NCI-H2196 treated with DMSO at 0.1 percent for 48 hours (cell line): ENCODE data around the gene LDB2.

Source experiments
- DNase-seq: peaks from one replicate; lab custom pipeline; 2025; ENCODE audit not compliant: unreplicated experiment; lab: John Stamatoyannopoulos, UW

The LDB2 gene

GRCh38 chr4:16508968-16509367, 389.5 kb downstream of the LDB2 start:
- DNase-seq = no peak

GRCh38 chr4:16505726-16506125, 392.7 kb downstream of the LDB2 start:
- DNase-seq = no peak

- DNase-seq = no peak
These were observed 393.2 kb downstream of the LDB2 start for GRCh38 chr4:16505267-16505666.

- no peak for DNase-seq
These were observed 394.9 kb downstream of the LDB2 start for GRCh38 chr4:16503421-16504100.

DNA sequence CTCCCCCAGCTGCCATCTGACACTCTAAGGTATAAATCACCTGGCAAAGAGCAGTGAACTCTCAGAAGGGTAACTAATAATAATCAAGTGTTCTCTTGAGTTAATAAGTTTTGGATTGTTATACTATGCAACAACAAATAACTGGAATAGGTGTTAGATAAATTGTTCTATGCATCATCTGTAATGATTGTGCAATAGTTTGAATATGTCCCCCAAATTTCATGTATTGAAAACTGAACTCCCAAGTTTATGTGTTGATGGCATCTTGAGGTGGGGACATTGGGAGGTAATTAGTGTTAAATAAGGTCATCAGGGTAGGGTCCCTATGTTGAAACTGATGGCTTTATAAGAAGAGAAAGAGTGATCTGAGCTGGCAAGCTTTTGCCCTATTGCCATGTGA, 399.5 kb downstream of the LDB2 start:
- DNase-seq = no peak

DNA sequence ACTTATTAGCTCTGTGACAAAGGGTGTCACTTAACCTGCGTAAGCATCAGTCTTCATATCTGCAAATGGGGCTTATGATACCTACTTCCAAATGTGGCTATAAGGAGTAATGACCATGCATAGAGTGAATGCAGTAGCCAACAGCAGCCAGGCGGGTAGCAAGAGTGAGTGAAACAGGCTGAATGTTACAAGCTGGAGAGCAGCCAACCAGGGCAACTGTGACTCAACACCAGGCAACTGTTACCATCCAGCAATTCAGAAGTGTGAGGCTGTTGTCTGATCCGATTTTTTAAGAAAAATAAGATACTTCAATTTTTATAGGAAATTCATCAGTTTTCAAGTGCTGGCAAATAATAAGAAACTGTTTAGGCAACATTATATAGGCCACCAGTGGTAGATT, 401.9 kb downstream of the LDB2 start:
- DNase-seq = no peak

DNA sequence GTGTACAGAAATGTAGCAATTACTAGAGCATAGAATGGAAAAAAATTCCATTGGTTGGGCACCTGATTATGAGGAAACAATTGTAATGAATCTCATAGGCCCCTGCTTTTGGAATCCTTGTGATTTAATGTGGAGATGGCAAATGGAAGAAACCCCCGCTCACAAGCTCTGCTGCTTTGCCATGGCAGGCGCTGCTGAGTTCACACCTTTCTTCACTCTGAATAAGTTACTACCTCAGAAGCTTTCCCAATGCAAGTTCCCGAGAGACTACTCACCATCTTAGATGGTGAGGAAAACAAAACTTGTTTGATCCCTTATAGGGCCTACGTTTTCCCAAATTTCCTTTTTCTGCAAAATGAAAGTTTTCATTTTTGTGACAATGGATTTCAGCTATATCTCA, 405.6 kb downstream of the LDB2 start:
- no peak for DNase-seq

- DNase-seq = no peak
These were observed 409.2 kb downstream of the LDB2 start for GRCh38 chr4:16489226-16489625.

DNA sequence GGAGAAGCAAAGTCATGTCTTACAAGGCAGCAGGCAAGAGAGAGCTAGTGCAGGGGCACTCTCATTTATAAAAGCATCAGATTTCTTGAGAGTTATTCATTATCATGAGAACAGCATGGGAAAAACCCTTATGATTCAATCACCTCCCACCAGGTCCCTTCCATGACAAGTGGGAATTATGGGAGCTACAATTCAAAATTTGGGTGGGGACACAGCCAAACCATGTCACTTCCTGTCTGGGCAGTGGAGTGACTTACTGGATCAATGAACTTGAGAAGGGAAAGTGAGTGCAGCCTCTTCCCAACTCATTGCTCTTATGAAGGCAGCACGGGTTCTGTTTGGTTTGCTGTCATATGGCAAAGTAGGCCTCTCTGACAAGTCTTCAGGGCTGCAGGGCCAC, 410.4 kb downstream of the LDB2 start:
- DNase-seq = no peak

DNA sequence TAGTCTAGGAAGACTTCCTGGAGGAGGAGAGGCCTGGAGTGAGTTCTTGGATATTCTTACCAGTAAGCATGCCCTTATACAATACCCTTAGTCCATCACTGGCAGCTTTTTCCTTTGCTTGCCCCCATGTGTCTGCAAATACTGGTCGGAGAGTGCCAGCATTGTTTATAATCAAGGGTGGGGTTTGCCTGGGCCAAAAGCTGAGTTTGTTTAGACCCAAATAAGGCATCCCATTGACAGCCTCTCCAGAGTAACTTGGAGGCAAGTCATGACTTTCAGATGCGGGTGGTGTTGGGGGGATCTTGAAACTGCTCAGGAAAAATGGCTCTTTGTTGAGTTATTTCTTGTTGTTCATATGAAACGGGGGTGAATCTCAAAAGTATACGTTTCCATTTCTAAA, 413.7 kb downstream of the LDB2 start:
- DNase-seq = no peak

DNA sequence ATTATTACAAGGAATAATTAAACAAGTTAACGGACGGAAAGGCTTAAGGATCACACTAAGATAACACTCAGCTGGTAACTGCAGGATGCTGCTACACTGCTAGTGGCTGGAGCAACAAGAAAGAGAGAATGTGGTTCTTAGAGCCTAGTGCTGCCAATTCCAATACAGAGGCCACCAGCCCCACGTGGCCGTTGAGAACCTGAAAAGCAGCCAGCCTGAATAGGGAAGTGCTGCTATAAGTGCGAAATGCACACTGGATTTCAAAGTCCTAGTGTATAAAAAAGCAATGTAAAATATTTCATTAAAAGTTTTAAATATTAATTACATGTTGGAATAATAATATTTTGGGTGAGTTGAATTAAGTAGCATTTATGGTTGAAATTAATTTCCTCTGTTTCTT, 414.9 kb downstream of the LDB2 start:
- no peak for DNase-seq

- no peak for DNase-seq
These were observed 418.4 kb downstream of the LDB2 start for GRCh38 chr4:16480011-16480410.

- no peak for DNase-seq
These were observed 425.9 kb downstream of the LDB2 start for GRCh38 chr4:16472537-16472936.

DNA sequence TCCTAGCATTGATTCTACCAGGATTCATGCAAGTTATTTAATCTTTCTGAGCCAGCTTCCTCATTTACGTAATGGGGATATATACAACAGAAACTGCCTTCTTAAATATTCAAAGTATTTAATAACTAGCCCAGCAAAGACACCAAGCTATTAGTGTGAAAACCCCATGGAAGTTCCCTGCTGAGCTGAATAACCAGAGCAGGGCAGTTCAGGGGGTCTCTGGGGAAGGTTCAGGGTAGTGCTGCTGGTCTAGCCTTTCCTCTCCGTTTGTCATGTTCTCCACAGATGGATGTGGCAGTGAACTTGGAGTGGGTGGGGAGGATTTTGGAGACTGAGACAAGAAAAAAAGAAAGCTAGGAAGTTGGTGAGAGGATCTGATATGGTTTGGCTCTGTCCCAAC, 431.4 kb downstream of the LDB2 start:
- DNase-seq = no peak

DNA sequence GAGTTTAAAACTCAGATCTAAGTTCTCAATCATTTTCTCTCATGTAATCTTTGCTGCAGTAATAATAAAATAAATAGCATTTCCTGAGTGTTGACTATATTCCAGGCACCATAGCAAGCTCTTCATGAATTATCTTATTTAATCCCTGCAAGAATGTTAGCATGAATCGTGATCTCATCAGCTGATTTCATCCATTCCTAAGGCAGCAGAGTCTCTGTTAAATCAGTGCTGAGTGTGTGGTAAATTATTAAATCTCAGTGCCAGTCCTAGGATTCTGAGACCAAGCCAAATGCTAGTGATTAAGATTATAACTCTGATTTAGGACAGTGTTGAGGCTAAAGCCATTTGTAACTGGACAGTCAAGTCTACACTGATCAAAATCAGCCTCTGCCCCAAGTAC, 431.9 kb downstream of the LDB2 start:
- DNase-seq = no peak

DNA sequence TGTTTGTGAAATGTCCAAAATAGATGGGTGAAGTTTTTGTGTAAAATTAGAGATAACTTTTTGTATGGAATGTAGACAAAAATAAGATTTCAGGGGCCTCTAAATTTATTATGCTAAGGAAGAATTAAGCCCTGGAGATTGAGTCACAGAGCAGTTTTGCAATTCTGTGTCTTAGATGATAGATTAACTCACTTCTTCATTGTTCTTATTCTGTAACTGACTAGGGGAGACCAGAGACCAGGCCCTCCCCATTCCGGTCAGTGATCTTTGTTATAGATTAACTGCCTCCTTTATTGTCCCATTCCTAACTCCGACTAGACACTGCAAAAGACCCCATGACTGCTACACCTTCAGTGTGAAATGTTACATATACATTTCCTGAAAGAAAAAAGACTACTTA, 433.8 kb downstream of the LDB2 start:
- DNase-seq = no peak

DNA sequence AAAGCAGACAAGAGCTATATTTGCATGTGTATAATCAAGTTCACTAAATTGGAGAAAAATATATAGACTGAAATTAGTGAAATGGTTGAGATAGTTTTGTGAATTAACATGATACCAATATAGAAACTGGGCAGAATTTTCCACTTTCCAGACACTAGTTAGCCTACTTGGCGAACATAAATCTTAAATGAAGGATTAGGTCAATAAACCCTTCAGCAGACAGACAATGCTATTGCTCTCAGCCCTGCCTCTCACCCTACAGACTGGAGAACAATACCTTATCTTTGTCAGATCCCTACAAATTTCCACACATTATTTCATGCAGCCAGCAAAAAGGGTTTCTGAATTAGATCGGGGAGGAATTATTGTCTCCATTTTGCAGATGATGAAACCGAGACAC, 435.8 kb downstream of the LDB2 start:
- DNase-seq = no peak

DNA sequence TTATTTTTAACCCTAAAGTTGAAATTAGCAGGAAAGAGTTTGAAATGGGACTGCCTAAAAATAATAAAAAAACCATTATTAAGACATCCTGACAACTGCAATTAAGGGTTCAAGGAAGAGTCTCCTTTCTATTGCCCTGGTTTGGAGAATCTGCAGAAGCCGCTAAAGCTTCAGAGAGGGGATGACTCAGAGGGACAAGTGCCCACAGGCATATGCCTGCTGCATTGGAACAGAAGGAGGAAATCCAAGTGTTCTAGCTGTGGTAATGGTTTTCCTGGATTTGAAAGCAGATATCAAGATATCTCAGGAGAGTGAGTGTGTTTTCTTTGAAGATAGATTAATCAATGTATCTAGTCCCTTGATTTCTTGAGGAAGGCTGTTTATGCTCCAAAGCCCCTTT, 437.1 kb downstream of the LDB2 start:
- DNase-seq = no peak

DNA sequence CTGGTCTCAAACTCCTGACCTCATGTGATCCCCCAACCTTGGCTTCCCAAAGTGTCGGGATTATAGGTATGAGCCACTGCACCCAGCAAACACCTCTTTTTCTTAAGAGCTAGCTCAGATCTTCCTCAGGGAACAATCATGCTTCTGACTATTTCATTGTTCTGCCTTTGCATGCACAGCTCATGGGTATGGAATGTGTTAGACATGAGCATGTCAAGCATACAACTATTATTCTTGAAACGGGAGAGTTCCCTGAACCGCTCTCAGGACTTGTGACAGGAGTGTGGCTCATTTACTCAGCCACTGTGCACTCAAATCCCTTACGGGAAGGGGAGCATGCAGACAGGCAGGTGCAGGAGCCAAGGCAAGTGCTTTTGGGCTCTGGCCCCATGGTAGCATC, 440.5 kb downstream of the LDB2 start:
- DNase-seq = no peak
